RWPE1 (cell line): ENCODE data around the gene EDN1.

Experiments
- CTCF ChIA-PET: fragments of 350-600 bp; sonication (Branson Sonifier 250); formaldehyde crosslinking; extraction: SDS; loops from one replicate; lab custom pipeline; 2021; lab: Yijun Ruan, JAX
- POLR2A ChIA-PET: fragments of 400-600 bp; formaldehyde crosslinking; extraction: SDS; loops from one replicate; lab custom pipeline; 2020; ENCODE audit warnings: antibody characterized with exemption; ENCODE audit not compliant: low non-redundant PET; lab: Yijun Ruan, JAX
- DNase-seq: peaks from one replicate; pipeline ENCODE4 v3.0.0; 2012; ENCODE audit warnings: low spot score
- H3K27ac ChIP-seq: fragments of 450-650 bp; 2 replicates; pipeline ENCODE4 v1.5.1; 2017
- CTCF ChIP-seq: fragments of 450-650 bp; conservative IDR thresholded peaks from 2 replicates; pipeline ENCODE4 v1.5.1; 2017; ENCODE audit warnings: low read depth, mild to moderate bottlenecking

EDN1 gene

GRCh38 chr6:12265791-12266190, 24.4 kb upstream of the EDN1 start:
- DNase-seq: no peak
- no peak for TF ChIP-seq CTCF
- ChIA-PET CTCF (no interaction called here), POLR2A (no interaction called here)
- no peak overlapping the region for H3K27ac ChIP-seq

DNA sequence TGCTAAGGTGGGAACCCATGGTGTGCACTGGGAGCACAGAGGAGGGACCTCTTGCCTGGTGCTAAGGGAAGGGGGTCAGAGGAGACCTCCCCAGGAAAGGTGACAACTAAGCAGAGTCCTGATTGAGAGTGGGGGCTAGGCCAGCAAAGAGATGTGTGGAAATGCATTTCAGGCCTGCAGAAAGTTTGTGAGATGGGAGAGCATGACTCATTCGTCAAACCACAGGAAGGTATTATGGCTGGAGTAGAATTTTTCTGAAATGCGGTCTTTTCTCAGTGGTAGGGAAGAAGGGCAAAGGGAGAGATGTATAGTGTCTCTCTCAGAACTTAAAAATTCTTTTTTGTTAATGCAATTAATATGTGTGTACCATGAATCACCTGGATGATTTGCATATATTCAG, 23.6 kb upstream of the EDN1 start:
- DNase-seq: no peak
- ChIA-PET CTCF (no interaction called here), POLR2A (no interaction called here)
- TF ChIP-seq CTCF: no peak
- H3K27ac ChIP-seq: no peak overlapping the region

DNA sequence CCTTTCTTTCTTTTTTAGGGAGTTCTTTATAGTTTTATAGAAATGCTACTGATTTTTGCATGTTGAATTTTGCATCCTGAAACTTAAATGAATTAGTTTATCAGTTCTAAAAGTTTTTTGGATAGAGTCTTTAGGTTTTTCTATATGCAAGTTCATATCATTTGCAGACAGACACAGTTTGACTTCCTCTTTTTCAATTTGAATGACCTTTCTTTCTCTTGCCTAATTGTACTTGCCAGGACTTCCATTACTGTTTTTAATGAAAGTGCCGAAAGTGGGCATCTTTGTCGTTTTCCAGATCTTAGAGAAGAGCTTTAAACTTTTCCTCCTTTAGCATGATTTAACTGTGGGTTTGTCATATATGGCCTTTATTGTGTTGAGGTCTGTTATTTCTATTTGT, 21.1 kb upstream of the EDN1 start:
- DNase-seq: no peak
- TF ChIP-seq CTCF: no peak
- POLR2A ChIA-PET: no interaction called here
- CTCF ChIA-PET: interaction anchor here (0.7 kb wide), 1 partner anchor 19 kb away, joined by 3 read pairs; no protein-coding TSS in a partner anchor
- no peak overlapping the region for H3K27ac ChIP-seq

- ChIA-PET CTCF (no interaction called here), POLR2A (no interaction called here)
- no peak for TF ChIP-seq CTCF
Measured at GRCh38 chr6:12270551-12271230, 19.5 kb upstream of the EDN1 start.

DNA sequence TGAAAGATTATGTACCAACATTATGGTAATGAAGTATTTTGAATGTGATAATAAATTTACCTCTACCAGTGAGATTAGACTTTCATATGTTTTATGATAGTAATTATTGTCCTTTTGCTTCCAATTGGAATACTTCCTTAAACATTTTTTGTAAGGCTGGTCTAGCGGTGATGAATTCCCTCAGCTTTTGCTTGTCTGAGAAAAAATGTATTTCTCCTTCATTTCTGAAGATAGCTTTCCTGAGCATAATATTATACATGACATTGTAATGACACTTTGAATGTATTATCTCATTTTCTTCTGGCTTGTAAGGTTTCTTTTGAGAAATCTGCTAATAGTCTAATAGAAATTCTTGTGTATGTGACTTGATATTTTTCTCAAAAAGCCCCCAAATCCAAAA, 18.6 kb upstream of the EDN1 start:
- CTCF ChIA-PET: no interaction called here
- no peak overlapping the region for H3K27ac ChIP-seq
- TF ChIP-seq CTCF: no peak
- no peak for DNase-seq
- POLR2A ChIA-PET: no interaction called here

More at GRCh38 chr6:12270551-12271230, 19.5 kb upstream of the EDN1 start:
- no peak overlapping the region for H3K27ac ChIP-seq
- no peak for DNase-seq

DNA sequence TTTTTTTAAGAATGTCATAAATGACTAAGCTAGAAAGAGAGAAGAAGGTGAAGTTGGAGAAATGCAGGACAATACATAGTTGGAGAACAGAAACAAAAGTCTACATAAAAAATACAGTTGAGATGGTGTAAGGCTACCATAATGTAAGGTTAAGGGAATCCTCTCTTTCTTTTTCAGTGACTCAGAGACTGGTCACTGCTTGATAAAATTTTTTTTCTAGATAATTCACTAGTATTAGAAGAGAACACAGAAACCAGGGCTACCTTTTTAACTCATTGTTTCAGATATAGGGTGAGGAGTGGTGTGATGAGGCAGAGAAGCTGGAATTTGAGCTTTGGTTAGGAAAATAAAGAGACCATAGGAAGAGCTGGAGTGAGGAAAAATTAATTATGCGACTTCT, 18.2 kb upstream of the EDN1 start:
- ChIA-PET POLR2A (no interaction called here), CTCF (interaction anchor here (0.7 kb wide), 1 partner anchor 38 kb away, joined by 6 read pairs; no protein-coding TSS in a partner anchor)
- no peak for DNase-seq
- H3K27ac ChIP-seq: no peak overlapping the region
- no peak for TF ChIP-seq CTCF
